GM23248 (cell line): ENCODE measurements around the gene TPT1. TPM values are rescaled to one million over a fixed set of nuclear protein-coding genes. Genes with fewer than 3 reads are reported as not detected.

Experiments used
- DNase-seq: peaks from one replicate; pipeline ENCODE4 v3.0.0-alpha.2; 2015
- H2AFZ ChIP-seq: fragments of 200-600 bp; sonication (generic); 2 replicates; pipeline ENCODE4 v1.6.1; 2016; ENCODE audit warnings: antibody characterized with exemption
- H3F3A ChIP-seq: fragments of 200-600 bp; sonication (generic); 2 replicates; pipeline ENCODE4 v1.6.1; 2016; ENCODE audit warnings: mild to moderate bottlenecking, antibody characterized with exemption, mixed run types; ENCODE audit not compliant: insufficient read depth
- H3K27ac ChIP-seq: fragments of 200-600 bp; sonication (generic); 2 replicates; pipeline ENCODE4 v1.5.1; 2016; ENCODE audit warnings: mild to moderate bottlenecking
- H3K27me3 ChIP-seq: fragments of 200-600 bp; sonication (generic); replicated peaks from 2 replicates; pipeline ENCODE4 v1.6.1; 2016; ENCODE audit warnings: mild to moderate bottlenecking; ENCODE audit not compliant: insufficient read depth
- H3K36me3 ChIP-seq: fragments of 200-600 bp; sonication (generic); 2 replicates; pipeline ENCODE4 v1.6.1; 2016; ENCODE audit warnings: low read depth, mild to moderate bottlenecking
- H3K4me1 ChIP-seq: fragments of 200-600 bp; sonication (generic); 2 replicates; pipeline ENCODE4 v1.6.1; 2016; ENCODE audit warnings: mild to moderate bottlenecking; ENCODE audit not compliant: insufficient read depth
- H3K4me2 ChIP-seq: fragments of 200-600 bp; sonication (generic); one replicate; pipeline ENCODE4 v1.6.1; 2016; ENCODE audit warnings: mild to moderate bottlenecking; ENCODE audit not compliant: unreplicated experiment
- H3K4me3 ChIP-seq: fragments of 200-600 bp; sonication (generic); 2 replicates; pipeline ENCODE4 v1.5.1; 2016; ENCODE audit warnings: mild to moderate bottlenecking
- H3K79me2 ChIP-seq: fragments of 200-600 bp; sonication (generic); 2 replicates; pipeline ENCODE4 v1.6.1; 2016; ENCODE audit warnings: mild to moderate bottlenecking; ENCODE audit not compliant: insufficient read depth
- H3K9ac ChIP-seq: fragments of 200-600 bp; sonication (generic); 2 replicates; pipeline ENCODE4 v1.6.1; 2016; ENCODE audit warnings: mild to moderate bottlenecking
- H3K9me2 ChIP-seq: fragments of 200-600 bp; sonication (generic); 2 replicates; pipeline ENCODE4 v1.6.1; 2016; ENCODE audit warnings: mixed run types, mild to moderate bottlenecking, moderate library complexity; ENCODE audit not compliant: insufficient read depth
- H3K9me3 ChIP-seq: fragments of 200-600 bp; sonication (generic); one replicate; pipeline ENCODE4 v1.6.1; 2017; ENCODE audit warnings: low read depth
- H4K20me1 ChIP-seq: fragments of 200-600 bp; sonication (generic); 2 replicates; pipeline ENCODE4 v1.6.0; 2016; ENCODE audit not compliant: insufficient read depth
- EZH2 ChIP-seq: fragments of 200-600 bp; sonication (generic); IDR thresholded peaks from 2 replicates; pipeline ENCODE4 v1.6.1; 2018; ENCODE audit warnings: antibody characterized with exemption, mild to moderate bottlenecking; ENCODE audit not compliant: insufficient read depth, poor library complexity, severe bottlenecking
- EZH2phosphoT487 ChIP-seq: fragments of 200-600 bp; sonication (generic); IDR thresholded peaks from 2 replicates; pipeline ENCODE4 v1.6.1; 2018; ENCODE audit warnings: antibody characterized with exemption, moderate library complexity, mild to moderate bottlenecking, low read depth; ENCODE audit not compliant: insufficient read depth
- WGBS, 2 experiments: methylation state at CpG; one replicate each; pipeline ENCODE4 v1.1.6; 2015 to 2017; ENCODE audit warnings: low lambda C conversion rate in 2 of 2, low coverage in 1 of 2; ENCODE audit errors: missing lambda C conversion rate in 2 of 2; 5-methylcytosine and 5-hydroxymethylcytosine counted together
- in situ Hi-C: fragments of 300-500 bp; cut with MboI; formaldehyde crosslinking; loops from 2 replicates; pipeline ENCODE4 v1.15.0; 2020
- polyA plus RNA-seq: library from polyadenylated mRNA; unstranded; fragments of >200 nt; fragmentation: Nextera tagmentation; extraction: Ambion mirVana; gene quantifications from 2 replicates; pipeline ENCODE4 v1.2.1, GENCODE V29; 2016
- total RNA-seq: library from RNA; depleted of rRNA; stranded (reverse); fragments of >200 nt; shearing (Covaris generic); gene quantifications from 2 replicates; pipeline ENCODE4 v1.2.3, GENCODE V29; 2014

TPT1 gene
- total and polyA plus RNA-seq, 2 experiments from 2014 or later, result 1,151 to 2,021 TPM

DNA sequence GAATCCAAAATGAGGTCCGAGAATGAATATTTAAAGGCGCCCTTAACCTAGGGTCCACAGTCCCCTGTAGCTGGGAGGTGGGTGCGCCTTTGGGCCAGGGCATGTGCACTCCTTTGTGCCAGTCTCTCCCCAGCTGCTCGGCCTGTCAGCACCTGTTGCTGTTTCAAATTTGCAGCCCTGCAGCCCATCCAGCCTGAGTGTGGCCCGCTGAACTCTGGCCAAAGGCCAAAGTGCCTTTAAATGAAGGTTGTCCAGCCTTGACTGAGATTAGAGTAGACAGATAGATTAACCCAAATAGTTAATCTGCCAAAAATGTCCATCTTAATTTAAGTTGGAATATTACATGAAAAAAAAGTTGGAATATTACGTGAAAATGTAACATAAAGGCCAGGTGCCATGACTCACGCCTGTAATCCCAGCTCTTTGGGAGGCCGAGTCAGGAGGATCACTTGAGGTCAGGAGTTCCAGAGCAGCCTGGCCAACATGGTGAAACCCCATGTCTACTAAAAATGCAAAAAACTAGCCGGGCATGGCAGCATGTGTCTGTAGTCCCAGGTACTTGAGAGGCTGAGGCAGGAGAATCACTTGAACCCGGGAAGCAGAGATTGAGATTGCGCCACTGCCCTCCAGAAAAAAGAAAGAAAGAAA, 25.3 kb downstream of the TPT1 start:
- in situ Hi-C loops, result no loop called here

DNA sequence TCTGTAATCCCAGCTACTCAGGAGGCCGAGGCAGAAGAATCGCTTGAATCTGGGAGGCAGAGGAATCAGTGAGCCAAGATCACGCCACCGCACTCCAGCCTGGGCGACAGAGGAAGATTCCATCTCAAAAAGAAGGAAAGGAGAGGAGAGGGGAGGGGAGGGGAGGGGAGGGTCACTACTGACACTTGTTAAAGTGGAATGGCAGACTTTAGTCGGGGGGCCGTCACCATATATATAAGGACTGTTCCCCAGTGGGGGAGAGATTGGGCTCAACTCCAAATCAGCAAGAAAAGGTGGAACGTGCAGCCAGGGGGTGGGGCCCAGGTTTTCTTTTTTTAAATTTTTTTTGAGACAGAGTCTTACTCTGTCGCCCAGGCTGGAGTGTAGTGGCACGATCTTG, 26.2 kb downstream of the TPT1 start:
- no peaks in the 10 kb centered on the region for H3K9me3 ChIP-seq
- H3K27ac ChIP-seq, result no peak overlapping the region
- no peak overlapping the region for H2AFZ ChIP-seq
- H3K4me2 ChIP-seq, result no peak overlapping the region
- 91 to 92% methylated on average over 9 to 10 of the region's 10 CpGs for WGBS, 2 experiments
- in situ Hi-C loops, result no loop called here
- no peaks in the 10 kb centered on the region for H3K36me3 ChIP-seq
- H3K9me2 ChIP-seq, result no peaks in the 10 kb centered on the region
- no peak for DNase-seq
- H3K4me1 ChIP-seq, result peaks cover 11% of the 10 kb centered on the region
- H3K4me3 ChIP-seq, result no peak overlapping the region
- TF ChIP-seq EZH2phosphoT487 (no peak), EZH2 (no peak)
- H3K79me2 ChIP-seq, result no peaks in the 10 kb centered on the region
- H3K27me3 ChIP-seq, result 0 out of 2 replicates have a peak, but pooled peaks cover 3% of the 10 kb centered on the region
- H3F3A ChIP-seq, result peaks cover 5% of the 10 kb centered on the region; the same call in 1 of the 2 replicates
- no peak overlapping the region for H3K9ac ChIP-seq
- H4K20me1 ChIP-seq, result no peaks in the 10 kb centered on the region

More for the DNA sequence above, 25.3 kb downstream of the TPT1 start:
- H3K4me1 ChIP-seq, result peaks cover 12% of the 10 kb centered on the region
- H3K36me3 ChIP-seq, result no peaks in the 10 kb centered on the region
- no peaks in the 10 kb centered on the region for H3K9me3 ChIP-seq
- no peak overlapping the region for H3K27ac ChIP-seq
- no peak for DNase-seq
- H3K4me2 ChIP-seq, result no peak overlapping the region
- no peaks in the 10 kb centered on the region for H3K79me2 ChIP-seq
- no peaks in the 10 kb centered on the region for H3K9me2 ChIP-seq
- no peak overlapping the region for H3K4me3 ChIP-seq
- H2AFZ ChIP-seq, result no peak overlapping the region
- WGBS, 2 experiments, result 88 to 94% methylated on average over 11 of the region's 11 CpGs
- H3K9ac ChIP-seq, result no peak overlapping the region
- H3F3A ChIP-seq, result peaks cover 5% of the 10 kb centered on the region; the same call in 1 of the 2 replicates
- H3K27me3 ChIP-seq, result no peaks in the 10 kb centered on the region
- H4K20me1 ChIP-seq, result no peaks in the 10 kb centered on the region
- TF ChIP-seq EZH2phosphoT487 (no peak), EZH2 (no peak)

DNA sequence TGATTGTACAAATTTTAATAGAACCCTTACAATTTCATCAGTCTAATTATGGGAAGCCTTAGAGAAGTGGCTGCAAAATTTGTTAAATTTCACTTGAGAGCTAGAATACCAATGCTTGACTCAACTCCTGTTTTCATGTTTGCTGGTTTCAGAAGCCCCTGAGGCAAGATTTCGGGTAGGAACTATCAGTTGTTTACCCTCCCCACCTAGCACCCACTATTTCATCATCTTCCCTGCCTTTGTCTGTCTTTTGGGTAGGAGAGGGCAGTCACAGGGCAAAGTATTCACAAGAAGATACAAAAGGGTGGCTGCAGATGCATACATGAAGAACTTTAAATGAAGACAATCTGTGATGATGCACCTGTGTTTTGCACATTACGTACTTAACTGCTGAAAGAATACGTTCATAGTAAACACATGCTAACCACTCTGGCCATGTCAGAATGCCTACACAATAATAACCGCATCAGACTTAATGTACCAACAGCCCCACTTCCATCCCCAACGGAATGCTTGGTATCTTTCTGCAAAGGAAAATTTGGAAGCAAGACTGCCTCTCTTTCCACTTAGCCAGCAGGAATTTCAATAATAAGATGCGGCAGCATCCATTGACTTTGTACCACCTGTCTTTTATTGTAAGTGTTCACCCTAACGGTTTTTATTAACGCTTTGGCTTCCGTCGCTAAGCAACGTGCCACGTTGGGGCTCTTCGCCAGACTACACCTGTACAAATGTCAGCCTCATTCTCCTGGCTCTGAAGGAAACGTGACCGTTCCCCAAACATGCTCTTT, 30.4 kb downstream of the TPT1 start:
- no peaks in the 10 kb centered on the region for H3K9me3 ChIP-seq
- H3K27ac ChIP-seq, result no peak overlapping the region
- H4K20me1 ChIP-seq, result no peaks in the 10 kb centered on the region
- no peaks in the 10 kb centered on the region for H3F3A ChIP-seq
- H3K9me2 ChIP-seq, result no peaks in the 10 kb centered on the region
- no peaks in the 10 kb centered on the region for H3K36me3 ChIP-seq
- H3K9ac ChIP-seq, result no peak overlapping the region
- H3K79me2 ChIP-seq, result no peaks in the 10 kb centered on the region
- H3K4me1 ChIP-seq, result peaks cover 6% of the 10 kb centered on the region
- H2AFZ ChIP-seq, result no peak overlapping the region
- no peak for TF ChIP-seq EZH2phosphoT487
- no peak for TF ChIP-seq EZH2
- peak overlapping the region; percentile 70 for H3K4me3 ChIP-seq
- in situ Hi-C loops, result no loop called here
- DNase-seq, result no peak
- 0 out of 2 replicates have a peak, but pooled peaks cover 3% of the 10 kb centered on the region for H3K27me3 ChIP-seq
- peak overlapping the region; percentile 96 for H3K4me2 ChIP-seq
- 6 to 8% methylated on average over 15 of the region's 15 CpGs for WGBS, 2 experiments

DNA sequence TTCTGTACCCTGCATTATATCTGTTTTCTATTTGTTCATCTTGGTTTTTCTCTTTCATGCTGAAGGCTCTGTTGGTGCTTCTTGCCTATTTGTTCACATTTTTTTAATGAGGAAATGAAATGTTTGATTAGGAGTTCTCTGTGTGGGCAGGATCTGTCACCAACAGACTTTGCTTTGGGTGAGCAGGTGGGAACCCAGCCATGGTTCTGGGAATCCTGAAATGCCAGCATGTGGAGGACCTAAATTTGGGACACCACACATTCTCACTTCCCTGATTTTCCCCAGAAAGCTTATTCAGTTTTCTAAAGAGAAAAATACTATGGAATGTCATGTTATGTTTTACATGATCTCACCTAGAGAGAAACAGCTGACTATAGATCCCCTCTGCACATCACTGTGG, 34.0 kb downstream of the TPT1 start:
- 0 out of 2 replicates have a peak, but pooled peaks cover 3% of the 10 kb centered on the region for H3K27me3 ChIP-seq
- no peak overlapping the region for H2AFZ ChIP-seq
- no peak overlapping the region for H3K9ac ChIP-seq
- no peak for DNase-seq
- no peak overlapping the region for H3K4me2 ChIP-seq
- no peak overlapping the region for H3K4me3 ChIP-seq
- no peaks in the 10 kb centered on the region for H3K9me3 ChIP-seq
- H3K9me2 ChIP-seq, result no peaks in the 10 kb centered on the region
- TF ChIP-seq EZH2phosphoT487 (no peak), EZH2 (no peak)
- no peaks in the 10 kb centered on the region for H3F3A ChIP-seq
- no peaks in the 10 kb centered on the region for H4K20me1 ChIP-seq
- in situ Hi-C loops, result loop anchor here (10.0 kb wide), 1 partner anchor 262 kb away; no protein-coding TSS in a partner anchor
- peaks cover 6% of the 10 kb centered on the region for H3K4me1 ChIP-seq
- no peaks in the 10 kb centered on the region for H3K79me2 ChIP-seq
- H3K36me3 ChIP-seq, result no peaks in the 10 kb centered on the region
- H3K27ac ChIP-seq, result no peak overlapping the region
